Lower leg skin (tissue), 4 donors: ENCODE results near the gene FARS2. TPM values are rescaled to one million over a fixed set of nuclear protein-coding genes. Genes with fewer than 3 reads are reported as not detected.

Experiments used
- DNase-seq, 2 donors: peaks; one replicate each; pipeline ENCODE4 v3.0.0-alpha.2; 2019; ENCODE audit warnings: low spot score in 2 of 2
- H3K4me3 ChIP-seq: fragments of 200-600 bp; sonication (generic); 2 replicates; pipeline ENCODE4 v1.5.1; 2017; ENCODE audit warnings: mild to moderate bottlenecking, low read depth; ENCODE audit not compliant: poor library complexity, severe bottlenecking
- CTCF ChIP-seq, 3 donors: fragments of 450-650 bp; IDR thresholded peaks; one replicate each; pipeline ENCODE4 v1.5.1; 2016; ENCODE audit warnings: antibody characterized with exemption in 3 of 3, mild to moderate bottlenecking in 3 of 3, moderate library complexity in 2 of 3
- POLR2A ChIP-seq, 2 donors: fragments of 450-650 bp; IDR thresholded peaks; one replicate each; pipeline ENCODE4 v1.6.1; 2016 to 2017; ENCODE audit warnings: antibody characterized with exemption in 2 of 2, mild to moderate bottlenecking in 1 of 2, moderate library complexity in 1 of 2
- WGBS, 2 donors: methylation state at CpG; one replicate each; pipeline ENCODE4 v1.1.5; 2018; 5-methylcytosine and 5-hydroxymethylcytosine counted together
- intact Hi-C: fragments of 100-400 bp; cut with DNase I; formaldehyde crosslinking; loops from one replicate; pipeline ENCODE4 v1.15.0; 2023; ENCODE audit warnings: low total_unique reads
- total RNA-seq, 4 donors: library from RNA; depleted of rRNA; stranded (reverse); fragments of >200 nt; gene quantifications; one replicate each; pipeline ENCODE4 v1.1.0, GENCODE V29; 2016

FARS2 gene
- total RNA-seq, 4 donors from 2014 or later, result 7.0 to 14.7 (median 11.1) TPM

- DNase-seq, result no peak
- no peak overlapping the region for H3K4me3 ChIP-seq
- WGBS, 2 donors, result 91 to 93% methylated on average over 2 of the region's 2 CpGs
- no peak for TF ChIP-seq POLR2A (IDR thresholded peaks at IDR 0.05)
- intact Hi-C loops, result no loop called here
Observed at GRCh38 chr6:5493806-5494205, 232.5 kb downstream of the FARS2 start.

DNA sequence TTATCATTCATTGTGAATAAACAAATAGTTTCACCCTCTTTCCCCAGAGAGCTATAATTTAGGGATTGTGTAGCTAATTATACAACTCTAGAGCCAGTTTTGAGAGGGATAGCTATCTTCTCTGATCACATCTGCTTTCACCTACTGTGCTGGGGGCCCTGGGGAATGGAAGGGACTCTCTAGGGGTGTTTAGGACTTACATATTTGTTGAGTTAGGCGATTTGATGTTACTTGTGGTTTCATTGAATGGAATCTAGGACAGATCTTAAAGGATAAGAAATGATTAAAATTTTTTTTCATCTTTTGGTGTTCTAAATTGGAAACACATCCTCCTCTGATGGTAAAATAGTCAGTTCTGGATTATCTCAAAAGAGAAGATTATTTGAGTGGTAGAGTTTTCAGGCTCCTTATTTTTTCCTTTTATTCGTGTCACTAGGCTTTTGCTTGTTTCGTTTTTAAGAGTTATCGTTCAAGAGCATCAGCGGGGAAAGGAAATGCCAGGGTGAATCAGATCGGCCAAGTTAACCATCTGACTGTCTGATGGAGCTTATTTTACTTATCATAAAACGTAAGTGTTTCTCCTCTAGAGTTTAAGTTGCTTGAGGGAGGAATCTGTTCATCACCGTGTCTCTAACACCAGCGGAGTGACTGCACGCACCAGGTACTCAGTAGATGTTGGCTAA is 236.7 kb downstream of the FARS2 start:
- intact Hi-C loops, result no loop called here
- 70 to 71% methylated on average over 10 of the region's 10 CpGs for WGBS, 2 donors
- no peak overlapping the region for H3K4me3 ChIP-seq
- TF ChIP-seq POLR2A (IDR thresholded peaks at IDR 0.05) (no peak), CTCF (IDR thresholded peaks at IDR 0.05) (no peak)
- DNase-seq, result no peak

DNA sequence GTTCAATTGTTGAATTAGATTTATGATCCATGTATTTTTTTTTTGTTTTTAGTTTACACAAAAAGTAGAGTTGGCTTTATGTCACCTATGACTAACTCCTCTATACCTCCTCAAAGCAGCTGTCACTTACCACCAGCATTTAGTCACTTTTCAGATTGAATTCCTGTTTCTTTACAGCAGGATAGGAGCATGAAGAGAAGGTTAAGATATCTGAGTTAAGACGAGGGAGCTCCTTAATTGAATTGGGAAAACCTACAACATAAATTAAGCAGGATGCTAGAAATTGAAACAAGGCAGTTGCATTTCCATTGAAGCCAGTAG is 237.2 kb downstream of the FARS2 start:
- TF ChIP-seq POLR2A (IDR thresholded peaks at IDR 0.05) (no peak), CTCF (IDR thresholded peaks at IDR 0.05) (no peak)
- H3K4me3 ChIP-seq, result no peak overlapping the region
- 59 to 77% methylated on average over 1 of the region's 1 CpG for WGBS, 2 donors
- intact Hi-C loops, result no loop called here
- DNase-seq, result no peak

GRCh38 chr6:5499644-5500306 is 238.5 kb downstream of the FARS2 start:
- 59 to 62% methylated on average over 6 of the region's 6 CpGs for WGBS, 2 donors
- no peak for DNase-seq
- intact Hi-C loops, result no loop called here
- TF ChIP-seq POLR2A (IDR thresholded peaks at IDR 0.05) (no peak), CTCF (IDR thresholded peaks at IDR 0.05) (no peak)
- H3K4me3 ChIP-seq, result no peak overlapping the region

DNA sequence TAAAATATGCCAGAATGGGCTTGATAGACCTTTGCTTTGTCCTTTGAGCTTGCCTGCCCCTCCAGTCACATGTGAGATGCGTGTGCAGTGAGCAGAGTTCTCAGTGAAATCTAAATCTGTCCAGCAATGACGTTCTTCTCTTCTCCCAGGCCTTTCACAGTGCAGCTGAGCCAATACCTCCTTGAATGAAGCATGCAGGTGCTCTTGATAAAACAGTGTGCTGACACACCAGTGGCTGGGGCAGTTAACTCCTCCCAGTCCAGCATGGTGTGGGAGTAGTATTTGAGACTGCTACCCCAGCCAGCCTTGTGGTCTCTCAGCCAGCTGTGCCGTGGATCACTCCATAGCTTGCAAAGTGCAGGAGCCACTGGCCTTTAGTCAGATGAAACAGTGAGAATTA is 240.5 kb downstream of the FARS2 start:
- H3K4me3 ChIP-seq, result no peak overlapping the region
- TF ChIP-seq POLR2A (IDR thresholded peaks at IDR 0.05), result no peak
- no peak for TF ChIP-seq CTCF (IDR thresholded peaks at IDR 0.05)
- intact Hi-C loops, result no loop called here
- WGBS, 2 donors, result 89 to 97% methylated on average over 3 of the region's 3 CpGs
- DNase-seq, result no peak

- TF ChIP-seq CTCF (IDR thresholded peaks at IDR 0.05), result no peak
- TF ChIP-seq POLR2A (IDR thresholded peaks at IDR 0.05), result no peak
- no peak overlapping the region for H3K4me3 ChIP-seq
- 98 to 100% methylated on average over 1 of the region's 1 CpG for WGBS, 2 donors
- intact Hi-C loops, result no loop called here
- no peak for DNase-seq
Observed at GRCh38 chr6:5504078-5504477, 242.8 kb downstream of the FARS2 start.
